Naive B cell (primary cell): ENCODE results near the gene NOL4L. TPM values are rescaled to one million over a fixed set of nuclear protein-coding genes. Genes with fewer than 3 reads are reported as not detected.

ENCODE experiments used
- ATAC-seq, 2 donors: fragments of 150-1000 bp; cut with Tn5 transposase; 2 replicates each; pipeline ENCODE4 v1.10.0; 2021; ENCODE audit warnings: low read depth in 2 of 2, mild to moderate bottlenecking in 2 of 2, moderate library complexity in 2 of 2
- DNase-seq: peaks from one replicate; pipeline ENCODE4 v3.0.0; 2022
- H3K27ac Mint-ChIP-seq, 6 donors: one replicate each; pipeline ENCODE4 v1.8.0; 2020 to 2022; ENCODE audit warnings: mild to moderate bottlenecking in 6 of 6, mixed read lengths in 6 of 6, moderate library complexity in 5 of 6, inconsistent platforms in 2 of 6
- H3K27me3 Mint-ChIP-seq, 3 donors: one replicate each; pipeline ENCODE4 v1.8.0; 2021 to 2022; ENCODE audit warnings: mixed read lengths in 3 of 3, mild to moderate bottlenecking in 1 of 3
- H3K36me3 Mint-ChIP-seq, 2 donors: one replicate each; pipeline ENCODE4 v1.8.0; 2020 to 2022; ENCODE audit warnings: mixed read lengths in 2 of 2, inconsistent platforms in 1 of 2, mild to moderate bottlenecking in 1 of 2
- H3K4me1 Mint-ChIP-seq, 3 donors: one replicate each; pipeline ENCODE4 v1.8.0; 2020 to 2022; ENCODE audit warnings: mixed read lengths in 3 of 3, inconsistent platforms in 1 of 3, mild to moderate bottlenecking in 1 of 3, moderate library complexity in 1 of 3
- H3K4me3 Mint-ChIP-seq, 8 donors: one replicate each; pipeline ENCODE4 v1.8.0; 2020 to 2022; ENCODE audit warnings: mild to moderate bottlenecking in 8 of 8, mixed read lengths in 8 of 8, moderate library complexity in 8 of 8, inconsistent platforms in 2 of 8
- H3K9me3 Mint-ChIP-seq, 7 donors: one replicate each; pipeline ENCODE4 v1.8.0; 2020 to 2022; ENCODE audit warnings: mixed read lengths in 7 of 7, mild to moderate bottlenecking in 5 of 7, inconsistent platforms in 2 of 7, moderate library complexity in 1 of 7
- polyA plus RNA-seq, 6 donors: library from polyadenylated mRNA; unstranded; fragments of 300-500 nt; fragmentation: Illumina TruSeq; gene quantifications; one replicate each; pipeline ENCODE4 v1.2.3, GENCODE V29; 2021; ENCODE audit warnings: low read depth in 6 of 6

NOL4L gene
- polyA plus RNA-seq, 6 donors from 2014 or later, result 1.3 to 4.2 (median 1.5) TPM; not detected in 1

DNA sequence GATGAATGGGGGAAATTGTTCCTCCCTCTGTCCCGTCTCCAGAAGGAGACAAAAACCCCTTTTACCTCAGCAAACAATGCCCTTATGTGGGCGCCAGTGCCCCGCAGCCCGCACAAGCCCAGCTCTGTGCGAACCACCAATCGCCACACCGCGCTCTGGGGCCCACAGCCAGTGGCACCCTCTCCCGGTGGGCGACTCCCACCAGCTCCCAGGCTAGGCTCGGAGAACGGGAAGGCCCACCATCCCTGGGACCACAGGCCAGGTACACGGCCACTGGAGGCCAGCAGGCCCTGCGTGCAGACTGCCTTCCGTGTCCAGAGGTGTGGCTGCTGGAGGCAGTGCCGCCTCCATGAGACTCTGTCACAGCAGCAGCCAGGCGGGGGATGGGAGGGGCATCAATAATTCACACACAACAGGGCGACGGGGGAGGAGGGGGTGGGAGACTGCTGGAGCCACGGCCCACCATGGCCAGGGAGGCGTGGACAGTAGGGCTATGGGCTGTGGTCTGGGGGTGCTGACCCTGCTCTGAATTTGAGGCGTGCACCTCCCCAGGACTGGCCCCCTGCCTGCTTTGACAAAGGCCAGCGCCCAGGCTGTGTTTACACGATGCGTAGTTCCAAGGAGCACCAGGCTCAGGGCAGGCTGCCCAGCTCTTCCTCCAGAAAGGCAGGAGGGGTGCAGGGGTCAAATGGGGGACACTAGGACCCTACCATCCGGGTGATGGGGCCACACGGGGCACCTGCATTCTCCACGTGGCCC is 121.3 kb downstream of the NOL4L start:
- Mint-ChIP-seq H3K4me1 (peaks cover 4 to 6% (median 4%) of the 10 kb centered on the region in 3 donors), H3K36me3 (no peaks in the 10 kb centered on the region), H3K4me3 (no peak overlapping the region), H3K27me3 (no peaks in the 10 kb centered on the region), H3K9me3 (no peaks in the 10 kb centered on the region), H3K27ac (no peak overlapping the region)
- no peak for DNase-seq
- no peak for ATAC-seq

DNA sequence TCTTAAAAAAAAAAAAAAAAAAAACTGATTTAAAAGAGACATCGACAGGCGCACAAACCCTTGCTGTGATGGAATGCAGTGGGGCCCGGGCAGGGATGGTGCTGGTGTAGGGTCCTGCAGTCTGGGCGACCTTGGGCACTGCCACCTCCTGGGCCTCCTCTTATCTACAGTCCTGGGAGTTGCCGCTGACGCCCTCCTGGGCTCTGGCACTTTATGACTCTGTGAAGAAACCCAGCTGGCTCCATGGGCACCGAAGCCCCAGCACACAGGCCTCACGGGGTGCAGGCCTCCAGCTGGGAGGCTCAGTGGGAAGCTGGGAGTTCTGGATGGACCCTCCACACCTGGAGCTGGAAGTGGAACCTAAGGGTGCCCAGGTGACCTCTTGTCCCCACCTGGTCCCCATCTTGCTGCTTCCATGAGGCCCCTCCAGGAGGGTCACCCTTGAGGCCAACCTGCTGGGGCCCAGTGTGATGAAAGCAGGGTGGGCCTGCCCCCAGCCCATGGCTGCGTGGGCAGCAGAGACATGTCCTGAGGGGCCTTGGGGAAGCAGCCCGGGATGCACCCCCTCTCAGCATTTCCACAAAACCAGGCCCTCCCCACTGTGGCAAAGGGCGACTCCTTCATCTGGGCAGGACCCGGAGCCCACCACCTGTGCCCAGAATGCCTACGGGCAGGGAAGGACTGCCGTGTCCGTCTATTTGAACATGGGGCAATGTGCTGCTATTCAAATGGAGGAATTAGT is 122.1 kb downstream of the NOL4L start:
- no peak for DNase-seq
- Mint-ChIP-seq H3K27me3 (no peaks in the 10 kb centered on the region), H3K4me3 (no peak overlapping the region), H3K4me1 (peaks cover 7 to 13% (median 11%) of the 10 kb centered on the region in 3 donors), H3K9me3 (no peaks in the 10 kb centered on the region), H3K27ac (no peak overlapping the region), H3K36me3 (no peaks in the 10 kb centered on the region)
- ATAC-seq, result no peak

DNA sequence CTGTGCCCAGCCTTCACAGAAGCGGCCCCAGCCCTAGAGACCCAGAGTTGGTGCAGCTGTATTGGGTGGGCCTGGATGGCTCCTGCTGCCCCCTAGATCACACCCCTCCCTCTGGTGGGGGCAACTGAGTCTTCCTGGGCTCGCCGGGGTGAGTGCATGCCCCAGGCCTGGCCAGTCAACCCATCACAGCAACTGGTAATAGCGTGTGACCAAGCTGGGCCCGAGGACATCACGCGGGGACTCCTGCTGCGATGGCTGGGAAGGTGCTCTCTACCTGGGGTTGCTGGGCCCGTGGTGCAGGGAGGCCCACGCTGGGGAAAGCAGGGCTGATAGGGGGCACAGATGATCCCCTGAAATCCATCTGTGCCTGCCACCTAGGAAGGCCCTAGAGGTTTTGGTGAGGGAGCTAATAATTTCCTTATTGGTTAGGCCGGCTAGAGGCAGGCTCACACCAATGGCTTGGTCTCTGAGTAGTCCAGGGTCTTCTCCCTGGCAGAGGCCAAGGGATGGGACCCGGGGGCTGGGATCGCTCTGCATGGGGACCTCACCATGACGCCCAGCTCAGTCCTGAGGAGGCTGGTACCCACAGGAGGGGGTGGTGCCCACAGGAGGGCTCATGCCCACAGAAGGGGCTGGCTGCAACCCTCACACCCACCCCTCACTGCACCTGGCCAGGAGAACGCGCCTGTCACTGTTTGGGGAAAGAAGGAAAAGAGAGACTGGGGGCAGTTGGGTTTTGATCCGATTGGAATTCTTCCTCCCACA is 123.1 kb downstream of the NOL4L start:
- peak overlapping the region in 2 of 6 donors; percentile 26 to 66 for H3K27ac Mint-ChIP-seq
- no peaks in the 10 kb centered on the region for H3K27me3 Mint-ChIP-seq
- H3K4me1 Mint-ChIP-seq, result peaks cover 4 to 14% (median 12%) of the 10 kb centered on the region in 3 donors
- H3K9me3 Mint-ChIP-seq, result no peaks in the 10 kb centered on the region
- no peaks in the 10 kb centered on the region for H3K36me3 Mint-ChIP-seq
- no peak overlapping the region for H3K4me3 Mint-ChIP-seq
- DNase-seq (no peak), ATAC-seq (no peak)

DNA sequence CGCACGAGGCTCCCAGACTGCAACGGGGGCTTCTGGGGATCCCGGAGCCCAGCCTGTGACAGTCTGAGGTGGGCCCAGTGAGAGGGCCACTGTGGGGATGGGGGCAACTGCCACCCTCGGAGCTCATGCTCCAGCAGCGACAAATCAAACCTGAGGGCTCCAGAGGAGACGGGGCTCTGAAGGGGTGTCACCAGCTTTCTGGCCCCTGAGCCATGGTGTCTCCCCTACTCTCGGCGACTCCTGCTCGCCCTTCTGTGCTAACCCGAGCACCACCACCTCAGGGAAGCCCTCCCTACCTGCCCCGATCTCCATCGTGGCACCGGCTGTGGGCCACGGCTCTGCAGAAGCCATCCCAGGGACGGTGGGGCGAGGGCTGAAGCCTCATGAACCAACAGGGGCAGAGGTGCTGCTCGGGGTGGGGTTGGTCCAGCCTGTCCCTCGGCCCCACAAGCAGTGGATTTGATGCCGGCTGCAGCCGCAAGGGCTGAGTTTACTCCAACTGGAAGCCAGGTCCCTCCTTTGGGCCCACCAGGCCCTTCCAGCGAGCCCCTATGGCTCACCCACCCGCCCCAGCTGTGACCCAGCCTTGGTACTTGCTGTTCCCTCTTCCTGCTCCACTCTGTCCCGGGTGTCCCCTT is 124.3 kb downstream of the NOL4L start:
- no peak for ATAC-seq
- H3K4me1 Mint-ChIP-seq, result peaks cover 4 to 14% (median 12%) of the 10 kb centered on the region in 3 donors
- no peaks in the 10 kb centered on the region for H3K36me3 Mint-ChIP-seq
- H3K4me3 Mint-ChIP-seq, result no peak overlapping the region
- DNase-seq, result no peak
- no peaks in the 10 kb centered on the region for H3K27me3 Mint-ChIP-seq
- no peaks in the 10 kb centered on the region for H3K9me3 Mint-ChIP-seq
- no peak overlapping the region for H3K27ac Mint-ChIP-seq

DNA sequence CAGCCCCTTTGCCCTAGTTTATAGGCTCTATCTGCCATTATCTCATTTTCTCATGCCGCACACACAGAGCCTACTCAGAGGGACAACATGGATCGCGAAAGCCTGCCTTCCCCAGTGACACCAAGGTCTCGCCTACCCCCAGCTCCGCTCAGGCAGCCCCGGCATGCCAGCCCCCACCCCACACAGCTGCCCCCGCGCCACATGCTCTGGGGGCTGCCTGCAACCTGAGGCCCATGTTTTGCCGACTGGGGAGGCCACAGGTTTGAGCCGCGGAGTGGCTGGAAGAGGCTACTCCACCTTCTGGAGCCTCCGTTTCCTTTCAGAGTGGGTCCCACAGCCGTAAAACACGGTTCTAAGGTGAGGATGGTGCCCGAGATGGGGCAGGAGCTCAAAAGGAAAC is 124.9 kb downstream of the NOL4L start:
- peaks cover 4 to 14% (median 13%) of the 10 kb centered on the region in 3 donors for H3K4me1 Mint-ChIP-seq
- H3K36me3 Mint-ChIP-seq, result no peaks in the 10 kb centered on the region
- H3K9me3 Mint-ChIP-seq, result no peaks in the 10 kb centered on the region
- no peak overlapping the region for H3K27ac Mint-ChIP-seq
- no peak overlapping the region for H3K4me3 Mint-ChIP-seq
- no peaks in the 10 kb centered on the region for H3K27me3 Mint-ChIP-seq
- ATAC-seq (no peak), DNase-seq (no peak)

DNA sequence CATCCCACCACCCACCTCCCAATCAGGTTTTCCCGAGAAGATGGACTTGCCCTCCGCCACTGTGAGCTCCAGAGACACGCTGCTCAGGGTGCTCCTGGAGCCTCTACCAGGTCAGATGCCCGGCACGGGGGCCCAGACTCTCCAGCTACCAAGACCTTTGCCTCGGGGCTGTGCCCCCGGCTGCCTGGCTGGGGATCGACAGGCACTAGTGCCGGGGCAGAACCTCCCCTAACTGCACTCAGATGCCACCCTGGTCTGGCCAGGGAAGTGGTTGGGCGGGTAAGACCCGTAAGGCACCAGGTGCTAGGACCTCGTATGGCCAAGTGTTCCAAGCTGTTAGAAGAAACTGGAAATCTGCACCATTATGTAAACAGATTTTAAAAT is 126.3 kb downstream of the NOL4L start:
- H3K4me1 Mint-ChIP-seq, result peaks cover 4 to 20% (median 20%) of the 10 kb centered on the region in 3 donors
- DNase-seq (no peak), ATAC-seq (no peak)
- no peaks in the 10 kb centered on the region for H3K9me3 Mint-ChIP-seq
- peak overlapping the region in 1 of 8 donors; percentile 63 for H3K4me3 Mint-ChIP-seq
- H3K27me3 Mint-ChIP-seq, result no peaks in the 10 kb centered on the region
- no peaks in the 10 kb centered on the region for H3K36me3 Mint-ChIP-seq
- H3K27ac Mint-ChIP-seq, result no peak overlapping the region

DNA sequence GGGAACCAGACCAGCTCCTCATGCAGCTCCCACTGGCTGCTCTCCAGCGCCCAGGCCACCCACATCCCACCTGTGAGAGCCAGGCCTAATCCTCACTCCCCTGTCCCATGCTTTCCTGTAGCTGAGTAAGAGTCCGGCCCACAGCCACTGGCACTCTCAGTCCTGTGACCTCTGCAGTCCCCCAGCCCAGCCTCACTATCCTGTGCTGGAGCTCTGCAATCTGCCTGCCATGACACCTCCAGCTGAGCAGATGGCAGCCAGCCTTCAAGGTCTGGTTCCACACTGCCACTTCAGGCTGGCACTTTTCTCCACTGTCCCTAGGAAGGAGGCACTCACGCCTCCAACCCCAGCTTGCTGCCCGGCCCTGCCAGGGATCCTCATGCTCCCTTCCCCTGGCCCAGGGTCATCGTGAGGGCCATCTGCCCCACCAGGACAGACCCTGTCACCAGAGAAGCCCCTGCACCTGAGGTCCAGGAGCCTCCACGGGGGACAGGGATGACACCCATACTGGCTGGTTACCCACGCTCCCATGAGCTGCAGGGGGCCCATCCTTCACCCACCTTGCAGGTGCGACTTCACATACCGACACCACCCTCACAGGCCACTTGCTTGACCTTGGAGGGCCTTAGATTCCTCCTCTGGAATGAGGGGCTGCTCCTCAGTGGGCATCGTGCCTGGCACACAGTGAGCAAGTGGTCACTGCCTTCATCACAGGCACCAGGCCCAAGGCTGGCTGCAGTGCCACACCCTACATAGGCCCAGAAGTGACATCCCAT is 126.9 kb downstream of the NOL4L start:
- no peaks in the 10 kb centered on the region for H3K27me3 Mint-ChIP-seq
- DNase-seq (no peak), ATAC-seq (no peak)
- peaks cover 4 to 20% (median 20%) of the 10 kb centered on the region in 3 donors for H3K4me1 Mint-ChIP-seq
- H3K9me3 Mint-ChIP-seq, result no peaks in the 10 kb centered on the region
- H3K4me3 Mint-ChIP-seq, result peak overlapping the region in 6 of 8 donors; percentile 30 to 87 (median 58)
- H3K36me3 Mint-ChIP-seq, result no peaks in the 10 kb centered on the region
- no peak overlapping the region for H3K27ac Mint-ChIP-seq

DNA sequence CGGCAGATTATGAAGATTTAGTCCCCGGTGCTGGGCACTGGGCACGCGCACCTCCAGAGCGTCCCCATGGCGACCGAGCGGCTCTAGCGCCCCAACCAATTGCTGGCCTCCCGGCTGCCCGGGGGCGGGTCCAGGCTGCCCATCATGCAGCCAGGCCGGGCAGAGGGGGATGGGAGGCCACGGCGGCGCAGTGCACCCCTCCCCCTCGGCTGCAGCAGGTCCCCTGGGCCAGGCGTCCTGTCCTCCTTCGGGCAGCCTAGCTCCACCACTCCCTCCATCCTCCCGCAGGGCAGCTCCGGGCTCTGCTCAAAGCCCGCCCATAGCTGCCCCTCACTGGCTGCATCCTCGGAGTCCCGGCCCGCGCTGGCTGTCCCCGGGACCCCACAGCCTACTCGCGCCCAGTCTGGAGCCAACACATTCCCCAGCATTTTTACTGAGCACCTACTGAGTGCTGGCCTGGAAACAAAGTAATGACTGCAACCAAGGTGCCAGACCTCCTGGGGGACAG is 127.6 kb downstream of the NOL4L start:
- Mint-ChIP-seq H3K27me3 (no peaks in the 10 kb centered on the region), H3K9me3 (no peaks in the 10 kb centered on the region), H3K27ac (no peak overlapping the region), H3K4me3 (peak overlapping the region in 5 of 8 donors; percentile 51 to 64 (median 59)), H3K36me3 (no peaks in the 10 kb centered on the region), H3K4me1 (peaks cover 4 to 22% (median 20%) of the 10 kb centered on the region in 3 donors)
- DNase-seq, result no peak
- ATAC-seq, result peak; percentile 40

DNA sequence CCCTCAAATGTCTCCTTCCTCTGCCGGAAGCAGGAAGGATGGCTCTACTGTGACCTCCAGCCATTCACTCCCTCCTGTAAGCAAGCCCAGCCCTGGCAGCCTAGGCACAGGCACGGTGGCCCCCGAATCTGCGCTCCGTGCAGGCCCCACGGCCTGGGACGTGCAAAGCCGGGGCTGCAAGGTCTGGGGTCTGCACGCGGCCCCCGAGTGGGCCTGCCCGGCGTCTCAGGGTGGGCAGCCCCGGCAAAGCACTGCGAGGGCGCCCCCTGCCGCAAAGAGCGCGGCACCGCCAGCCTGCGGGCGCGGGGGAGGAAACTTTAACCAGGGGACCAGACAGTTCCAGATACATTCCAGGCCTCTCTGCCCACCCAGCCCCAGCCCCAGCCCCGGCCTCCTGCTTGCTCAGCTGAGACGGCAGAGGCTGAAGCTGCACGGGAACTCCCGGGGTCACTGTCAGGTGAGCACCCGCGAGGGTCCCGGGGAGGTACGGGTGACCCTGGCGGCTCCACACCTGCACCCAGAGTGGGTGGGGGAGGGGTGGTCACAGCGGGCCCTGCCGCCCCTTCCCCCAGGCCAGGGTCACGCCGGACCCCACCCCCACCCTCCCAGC is 128.2 kb downstream of the NOL4L start:
- ATAC-seq (peak; percentile 70 to 71), DNase-seq (peak; percentile 29)
- H3K27ac Mint-ChIP-seq, result no peak overlapping the region

DNA sequence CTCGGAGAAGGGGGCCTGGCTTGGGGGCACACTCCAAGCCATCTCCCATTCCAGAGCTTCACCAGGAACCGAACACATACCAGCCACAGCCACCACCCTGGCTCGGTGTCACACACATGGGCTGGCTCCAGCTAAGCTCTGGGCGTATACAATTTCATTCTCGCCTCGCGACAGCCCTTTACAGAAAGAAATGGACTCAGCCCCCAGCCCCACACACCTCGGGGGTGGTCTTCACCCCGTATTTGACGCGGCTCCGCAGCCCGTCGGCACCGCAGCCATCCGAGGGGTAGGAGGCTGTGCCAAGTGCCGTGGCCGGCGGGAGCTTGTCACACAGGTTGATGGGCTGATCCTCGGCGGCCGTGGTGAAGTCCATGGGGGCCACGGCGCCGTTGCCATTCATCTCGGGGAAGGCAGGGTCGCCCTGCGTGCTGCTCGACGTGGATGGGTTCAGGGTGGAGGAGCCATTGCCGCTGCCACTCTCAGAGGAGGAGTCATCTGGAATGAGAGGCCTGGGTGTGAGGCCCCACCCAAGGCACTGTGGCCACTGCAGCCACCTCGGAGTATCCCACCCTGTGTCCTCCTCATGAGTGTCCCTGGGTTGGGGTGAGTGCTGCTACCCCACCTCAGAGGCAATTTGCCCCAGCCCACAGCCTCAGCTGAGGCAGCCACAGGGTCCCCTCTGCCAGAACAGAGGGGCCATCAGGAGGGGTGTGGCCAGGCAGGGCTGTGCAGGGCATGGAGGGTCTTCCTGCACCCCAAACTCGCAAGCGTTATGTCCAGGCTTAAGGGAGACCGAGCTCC is 129.0 kb downstream of the NOL4L start:
- Mint-ChIP-seq H3K4me1 (peaks cover 4 to 24% (median 23%) of the 10 kb centered on the region in 3 donors), H3K27ac (no peak overlapping the region), H3K36me3 (no peaks in the 10 kb centered on the region), H3K27me3 (no peaks in the 10 kb centered on the region), H3K9me3 (no peaks in the 10 kb centered on the region), H3K4me3 (peak overlapping the region in 1 of 8 donors; percentile 21)
- ATAC-seq (no peak), DNase-seq (no peak)

More for the DNA sequence above, 128.2 kb downstream of the NOL4L start:
- Mint-ChIP-seq H3K36me3 (no peaks in the 10 kb centered on the region), H3K4me3 (peak overlapping the region in 3 of 8 donors; percentile 20 to 63 (median 59)), H3K4me1 (peaks cover 4 to 24% (median 20%) of the 10 kb centered on the region in 3 donors), H3K27me3 (no peaks in the 10 kb centered on the region), H3K9me3 (no peaks in the 10 kb centered on the region)

DNA sequence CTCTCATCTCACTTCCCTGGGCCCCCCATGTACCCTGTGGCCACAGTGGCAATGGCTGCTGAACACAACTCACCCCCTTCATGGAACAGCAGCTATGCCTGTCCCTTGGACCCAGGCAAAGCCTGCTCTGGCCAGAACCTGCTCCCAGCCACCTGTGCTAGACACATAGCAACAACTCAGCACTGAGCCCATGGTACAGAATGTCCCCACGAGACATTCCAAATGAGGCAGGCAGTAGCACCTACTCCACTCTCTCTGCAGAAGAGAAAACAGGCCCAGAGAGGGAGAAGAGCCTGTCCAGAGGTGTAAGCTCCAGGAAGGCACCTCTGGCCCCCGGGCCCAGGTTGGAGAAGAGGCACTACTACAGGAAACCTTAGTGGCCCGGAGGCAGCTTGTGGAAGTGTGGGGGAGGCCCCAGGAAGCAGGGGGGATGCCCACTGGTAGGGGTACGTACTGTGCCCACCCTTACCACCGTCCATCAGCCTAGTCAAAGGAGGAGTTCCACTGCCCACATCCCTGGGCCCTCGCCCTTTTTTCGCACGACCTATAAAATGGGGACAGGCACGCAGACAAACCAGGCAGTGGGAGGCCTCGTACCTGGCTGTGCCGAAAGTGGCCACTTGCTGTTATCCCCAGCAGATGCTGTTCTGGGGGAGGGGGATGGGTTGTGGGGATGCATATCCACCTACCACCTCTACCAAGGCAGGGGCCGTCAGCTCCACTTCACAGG is 129.8 kb downstream of the NOL4L start:
- DNase-seq (no peak), ATAC-seq (no peak)
- H3K36me3 Mint-ChIP-seq, result no peaks in the 10 kb centered on the region
- no peak overlapping the region for H3K27ac Mint-ChIP-seq
- no peaks in the 10 kb centered on the region for H3K27me3 Mint-ChIP-seq
- no peaks in the 10 kb centered on the region for H3K9me3 Mint-ChIP-seq
- H3K4me1 Mint-ChIP-seq, result peaks cover 4 to 25% (median 24%) of the 10 kb centered on the region in 3 donors
- H3K4me3 Mint-ChIP-seq, result no peak overlapping the region
